Spinal cord (tissue), 10 donors: Measurements from ENCODE around the gene SLC9C2. TPM values are rescaled to one million over a fixed set of nuclear protein-coding genes. Genes with fewer than 3 reads are reported as not detected.
"Not testable (repeated sequence)": the region's sequence is repeated elsewhere in the genome, so short reads cannot be mapped to it uniquely, and the experiment has no call there.

Source experiments
- DNase-seq, 6 donors: peaks; one replicate each; pipeline versions ENCODE4 v3.0.0 to v3.0.0-alpha.2; 2013 to 2015; ENCODE audit warnings: low spot score in 6 of 6, low read depth in 4 of 6
- H3K27ac ChIP-seq: one replicate; pipeline ENCODE4 v1.5.1; 2013; ENCODE audit warnings: low read depth, low read length, control low read depth
- H3K27me3 ChIP-seq: one replicate; pipeline ENCODE4 v1.6.1; 2013; ENCODE audit warnings: low read length; ENCODE audit not compliant: control insufficient read depth, insufficient read depth
- H3K36me3 ChIP-seq: one replicate; pipeline ENCODE4 v1.6.1; 2013; ENCODE audit warnings: low read length; ENCODE audit not compliant: control insufficient read depth, insufficient read depth
- H3K4me1 ChIP-seq: one replicate; pipeline ENCODE4 v1.6.1; 2013; ENCODE audit warnings: low read length; ENCODE audit not compliant: control insufficient read depth, insufficient read depth
- H3K4me3 ChIP-seq: one replicate; pipeline ENCODE4 v1.5.1; 2013; ENCODE audit warnings: low read depth, low read length, control low read depth
- H3K9me3 ChIP-seq: one replicate; pipeline ENCODE4 v1.6.1; 2013; ENCODE audit warnings: low read length; ENCODE audit not compliant: control insufficient read depth, insufficient read depth
- WGBS: methylation state at CpG from one replicate; pipeline ENCODE4 v1.1.5; 2013; ENCODE audit warnings: missing lambda C conversion rate; ENCODE audit not compliant: insufficient coverage; 5-methylcytosine and 5-hydroxymethylcytosine counted together
- long read RNA-seq, 4 donors: transcript quantifications; one replicate each; lab custom pipeline, GENCODE V29; 2026
- polyA plus RNA-seq, 2 donors: library from polyadenylated mRNA; unstranded; fragments of 120-200 nt; gene quantifications; one replicate each; pipeline ENCODE4 v1.2.1, GENCODE V29; 2013; ENCODE audit not compliant: insufficient read length in 2 of 2
- total RNA-seq, 2 donors: library from RNA; depleted of rRNA in 1 of 2; stranded (reverse); fragments of 120-200 nt in 1 of 2; fragments of >200 nt in 1 of 2; gene quantifications; one replicate each; pipeline versions ENCODE4 v1.2.3 to v1.2.4, GENCODE V29; 2013 to 2014
- donor health status: healthy.

Gene SLC9C2, protein sequence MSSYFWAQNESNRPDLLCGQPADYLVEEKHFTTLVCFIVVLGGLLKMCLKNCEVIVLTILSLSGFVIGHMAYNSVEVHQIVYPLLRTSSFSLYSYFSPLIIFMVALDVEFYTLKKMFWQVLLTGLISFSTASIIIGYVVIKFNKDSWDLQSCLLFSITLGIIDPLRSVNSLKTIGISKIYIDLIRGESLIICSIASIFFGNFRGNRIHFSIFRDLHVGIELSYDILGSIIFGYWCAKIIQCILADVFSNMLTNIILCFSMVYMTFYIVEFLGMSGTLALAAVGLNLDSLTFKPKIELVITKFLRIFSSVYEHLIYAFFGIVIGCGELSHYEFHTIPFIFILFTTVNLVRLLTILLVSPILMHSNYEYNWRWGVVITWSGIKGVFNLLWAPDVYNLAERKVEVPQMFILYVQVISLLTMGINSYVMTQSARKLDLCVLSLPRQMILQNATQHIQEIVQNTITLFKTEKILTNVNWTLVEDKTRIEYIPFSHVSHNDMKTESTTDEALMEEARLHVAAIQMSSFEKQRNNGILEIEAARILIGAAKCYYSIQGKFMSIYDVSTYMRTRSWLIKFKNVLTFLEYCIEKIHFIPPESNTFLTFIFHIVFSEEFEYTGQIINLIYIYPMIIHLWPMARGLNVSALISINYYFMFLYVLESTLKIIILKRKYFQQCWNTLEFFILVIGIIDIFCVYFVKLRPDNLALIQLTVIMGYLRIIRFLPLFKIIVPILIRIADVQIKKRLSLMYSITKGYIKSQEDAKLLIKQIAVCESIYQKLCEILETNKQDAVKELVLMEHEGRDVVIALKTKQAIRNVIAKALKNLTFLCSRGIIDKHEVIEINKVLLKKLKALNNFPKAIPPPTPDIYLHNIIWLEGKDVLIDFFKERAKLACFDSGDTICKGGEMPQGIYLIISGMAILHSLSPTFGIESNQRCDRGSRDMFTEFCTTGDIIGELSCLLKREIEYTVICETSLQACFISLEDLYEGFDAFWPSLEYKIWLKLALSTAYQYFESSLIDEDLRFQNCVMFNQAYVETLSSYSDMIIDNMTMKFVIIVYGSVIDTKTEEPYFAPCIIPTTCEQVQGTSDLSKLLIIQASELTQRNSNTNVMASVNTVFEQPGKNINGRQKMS
- total RNA-seq: 1 to 10 TPM in 1 of 2 donors, under 1 TPM in 1; 0.79 to 1.3 TPM
- 1 to 10 TPM; 1.3 to 1.9 TPM for polyA plus RNA-seq
- long read RNA-seq, donor 1: 0 reads
- long read RNA-seq, donor 2: 0 reads
- long read RNA-seq, donor 3: 0 reads
- long read RNA-seq, donor 4: 0 reads

GRCh38 chr1:173603056-173603591, at the start of gene SLC9C2:
Gene SLC9C2, minus strand, starts transcription at chr1:173603072. Its CDS starts 1,296 bp downstream, at chr1:173601776.
- WGBS: 93% methylated on average over 3 of the region's 5 CpGs
- Histone ChIP-seq H3K27me3 (no peaks in the 10 kb centered on the region), H3K27ac (no peak within 1 kb of the TSS), H3K9me3 (no peaks in the 10 kb centered on the region), H3K4me3 (no peak within 1 kb of the TSS), H3K4me1 (no peaks in the 10 kb centered on the region), H3K36me3 (no peaks in the 10 kb centered on the region)
- peak in 1 of 6 donors; percentile 2 for DNase-seq

DNA sequence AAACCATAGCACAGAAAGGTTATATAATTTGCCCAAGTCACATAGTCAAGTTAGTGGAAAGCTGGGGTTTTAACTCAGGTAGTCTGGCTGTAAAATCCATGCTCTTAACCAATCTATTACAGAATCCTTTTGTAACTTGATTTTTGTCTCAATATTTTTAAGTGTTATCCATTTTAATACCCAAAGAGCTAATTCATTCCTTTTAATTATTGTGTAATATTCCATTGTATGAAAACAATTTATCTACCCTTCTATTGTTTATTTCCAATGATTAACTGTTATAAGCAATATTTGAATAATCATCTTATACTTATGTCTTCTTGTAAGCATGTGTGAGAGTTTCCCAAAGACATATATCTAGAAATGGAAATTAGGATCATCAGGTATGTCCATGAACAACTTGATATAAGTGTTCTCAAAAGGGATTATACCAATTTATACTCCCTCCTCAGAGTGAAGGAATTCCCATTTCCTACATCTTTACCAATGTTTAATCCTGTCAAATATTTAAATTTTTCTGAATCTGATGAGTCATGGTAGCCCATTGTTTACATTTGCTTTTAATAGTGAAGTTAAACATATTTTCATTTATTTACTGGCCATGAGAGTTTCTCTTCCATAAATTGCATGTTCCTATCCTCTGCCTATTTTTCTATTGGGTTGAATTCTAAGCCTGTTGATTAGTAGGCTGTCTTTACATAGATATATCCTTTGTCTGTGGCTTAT, 46.2 kb upstream of the SLC9C2 start:
- H3K27me3 ChIP-seq: no peaks in the 10 kb centered on the region
- no peak overlapping the region for H3K4me3 ChIP-seq
- no peaks in the 10 kb centered on the region for H3K9me3 ChIP-seq
- no peaks in the 10 kb centered on the region for H3K36me3 ChIP-seq
- DNase-seq: no peak
- no peaks in the 10 kb centered on the region for H3K4me1 ChIP-seq
- H3K27ac ChIP-seq: no peak overlapping the region

GRCh38 chr1:173646656-173647055, 43.8 kb upstream of the SLC9C2 start:
- H3K4me3 ChIP-seq: no peak overlapping the region
- no CpG with 5 or more reads among the region's 3 CpGs for WGBS
- no peaks in the 10 kb centered on the region for H3K27me3 ChIP-seq
- no peaks in the 10 kb centered on the region for H3K4me1 ChIP-seq
- no peak for DNase-seq
- H3K9me3 ChIP-seq: no peaks in the 10 kb centered on the region
- H3K27ac ChIP-seq: no peak overlapping the region
- no peaks in the 10 kb centered on the region for H3K36me3 ChIP-seq

DNA sequence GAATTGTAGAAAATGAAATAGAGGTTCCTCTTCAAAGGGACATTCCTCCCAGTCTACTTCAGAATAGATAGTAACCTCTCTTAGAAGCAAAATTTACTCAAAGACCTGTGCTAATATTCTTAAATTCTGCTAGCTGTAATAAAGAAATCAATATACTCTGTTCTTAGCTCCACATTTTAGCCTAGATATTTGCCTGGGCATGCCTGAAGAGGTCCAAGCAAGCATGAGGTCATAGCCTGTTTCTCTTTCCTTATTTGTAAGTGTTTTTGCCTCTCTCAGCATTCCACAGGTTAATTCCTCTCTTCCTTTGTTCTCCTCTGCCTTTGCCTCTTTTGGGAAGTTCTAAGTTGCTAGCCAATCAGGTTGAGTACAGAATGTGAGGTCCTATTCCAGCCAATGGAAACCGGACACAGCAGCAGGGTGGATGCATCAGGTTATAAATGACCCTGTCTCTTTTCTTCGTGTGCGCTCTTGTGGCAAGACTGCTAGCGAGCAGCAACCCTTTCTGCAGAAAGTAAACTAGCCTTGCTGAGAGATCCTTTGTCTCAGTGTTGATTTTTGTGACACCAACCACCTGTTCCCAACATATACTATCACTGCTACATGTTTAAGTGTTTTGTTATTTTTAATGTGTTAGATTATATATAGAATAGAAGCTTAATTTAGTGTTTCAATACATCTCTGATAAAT, 39.7 kb upstream of the SLC9C2 start:
- H3K36me3 ChIP-seq, H3K27me3 ChIP-seq, H3K9me3 ChIP-seq, H3K4me3 ChIP-seq, H3K27ac ChIP-seq, H3K4me1 ChIP-seq, DNase-seq: not testable (repeated sequence)
- WGBS: 77% methylated on average over 4 of the region's 4 CpGs

DNA sequence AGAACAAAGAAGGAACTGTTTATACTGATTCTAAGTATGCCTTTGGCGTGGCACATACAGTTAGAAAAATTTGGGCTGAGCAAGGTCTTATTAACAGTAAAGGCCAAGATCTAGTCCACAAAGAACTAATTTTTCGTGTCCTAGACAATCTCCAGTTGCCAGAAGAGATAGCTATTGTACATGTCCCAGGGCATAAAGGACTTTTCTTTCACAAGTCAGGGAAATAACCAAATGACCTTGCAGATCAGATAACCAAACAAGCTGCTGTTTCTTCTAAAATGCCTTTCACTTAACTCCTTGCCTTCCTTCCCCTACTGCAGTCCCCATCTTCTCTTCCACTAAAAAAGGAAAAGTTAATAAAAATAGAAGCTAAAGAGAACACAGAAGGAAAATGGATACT, 36.2 kb upstream of the SLC9C2 start:
- H3K36me3 ChIP-seq: no peaks in the 10 kb centered on the region
- no peak for DNase-seq
- WGBS: 31% methylated on average over 2 of the region's 2 CpGs
- H3K27ac ChIP-seq: no peak overlapping the region
- H3K4me1 ChIP-seq: no peaks in the 10 kb centered on the region
- no peaks in the 10 kb centered on the region for H3K9me3 ChIP-seq
- no peaks in the 10 kb centered on the region for H3K27me3 ChIP-seq
- no peak overlapping the region for H3K4me3 ChIP-seq

DNA sequence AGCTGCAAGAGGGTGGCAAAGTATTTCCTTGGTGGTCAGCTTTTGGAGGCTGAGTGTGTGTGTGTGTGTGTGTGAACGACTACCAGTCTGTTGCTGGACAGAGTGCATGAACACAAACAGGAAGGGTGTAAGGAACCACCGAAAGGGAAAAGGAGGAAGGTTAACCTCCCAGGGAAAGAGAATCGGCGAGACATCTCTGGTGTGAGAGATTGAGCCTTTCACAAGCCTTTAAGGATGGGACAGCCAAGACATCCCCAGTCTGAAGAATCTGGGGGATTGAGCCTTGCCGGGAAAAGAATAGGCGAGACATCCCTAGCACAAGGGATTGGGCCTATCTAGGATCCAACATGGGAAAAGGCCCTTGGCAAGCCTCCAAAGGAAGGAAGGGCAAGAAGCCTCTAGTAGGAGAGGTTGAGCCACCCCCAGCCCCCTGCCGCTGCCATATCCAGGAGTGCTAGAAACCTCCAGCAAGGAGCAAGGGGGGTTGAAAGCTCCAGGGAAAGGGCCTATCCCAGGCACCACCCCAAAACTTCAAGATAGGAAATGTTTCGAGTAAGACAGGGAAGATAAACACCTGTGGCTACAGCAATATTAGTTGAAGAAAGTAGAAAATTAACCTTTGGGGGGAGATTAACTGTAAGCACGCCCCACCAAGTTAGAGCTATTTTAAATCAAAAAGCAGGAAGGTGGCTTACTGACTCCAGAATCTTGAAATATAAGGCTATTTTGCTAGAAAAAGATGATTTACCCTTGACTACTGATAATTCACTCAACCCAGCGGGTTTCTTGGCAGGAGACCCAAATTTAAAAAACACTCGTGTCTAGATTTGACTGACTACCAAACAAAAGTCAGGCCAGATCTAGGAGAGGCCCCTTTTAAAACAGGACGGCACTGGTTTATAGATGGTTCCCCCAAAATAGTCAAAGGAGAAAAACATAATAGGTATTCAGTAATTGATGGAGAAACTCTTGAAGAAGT, 35.5 kb upstream of the SLC9C2 start:
- no peaks in the 10 kb centered on the region for H3K27me3 ChIP-seq
- WGBS: 90% methylated on average over 8 of the region's 12 CpGs
- no peak for DNase-seq
- H3K27ac ChIP-seq: no peak overlapping the region
- H3K9me3 ChIP-seq: no peaks in the 10 kb centered on the region
- H3K4me1 ChIP-seq: no peaks in the 10 kb centered on the region
- no peaks in the 10 kb centered on the region for H3K36me3 ChIP-seq
- no peak overlapping the region for H3K4me3 ChIP-seq

DNA sequence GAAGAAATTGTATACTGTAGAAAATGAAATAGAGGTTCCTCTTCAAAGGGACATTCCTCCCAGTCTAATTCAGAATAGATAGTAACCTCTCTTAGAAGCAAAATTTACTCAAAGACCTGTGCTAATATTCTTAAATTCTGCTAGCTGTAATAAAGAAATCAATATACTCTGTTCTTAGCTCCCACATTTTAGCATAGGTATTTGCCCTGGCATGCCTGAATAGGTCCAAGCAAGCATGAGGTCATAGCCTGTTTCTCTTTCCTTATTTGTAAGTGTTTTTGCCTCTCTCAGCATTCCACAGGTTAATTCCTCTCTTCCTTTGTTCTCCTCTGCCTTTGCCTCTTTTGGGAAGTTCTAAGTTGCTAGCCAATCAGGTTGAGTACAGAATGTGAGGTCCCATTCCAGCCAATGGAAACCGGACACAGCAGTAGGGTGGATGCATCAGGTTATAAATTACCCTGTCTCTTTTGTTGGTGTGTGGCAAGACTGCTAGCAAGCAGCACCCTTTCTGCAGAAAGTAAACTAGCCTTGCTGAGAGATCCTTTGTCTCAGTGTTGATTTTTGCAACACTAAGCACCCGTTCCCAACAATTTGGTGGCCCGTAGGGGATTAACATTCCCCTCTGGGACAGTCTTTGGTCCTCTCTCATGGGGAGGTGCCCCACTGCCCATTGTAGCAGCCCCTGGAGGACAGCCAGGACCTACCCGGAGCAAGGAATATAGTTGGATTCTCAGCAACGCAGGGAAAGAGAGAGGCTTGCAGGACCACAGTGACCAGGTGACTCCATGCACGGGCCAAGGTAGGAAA, 34.6 kb upstream of the SLC9C2 start:
- not testable (repeated sequence) for H3K4me1 ChIP-seq, H3K27me3 ChIP-seq, H3K27ac ChIP-seq, H3K9me3 ChIP-seq, H3K4me3 ChIP-seq, H3K36me3 ChIP-seq, DNase-seq
- WGBS: 91% methylated on average over 5 of the region's 6 CpGs
